Psoas muscle (tissue), 8 donors: ENCODE data around the gene TANK. TPM values are rescaled to one million over a fixed set of nuclear protein-coding genes. Genes with fewer than 3 reads are reported as not detected.

Experiments used
- ATAC-seq, 4 donors: fragments of 200-7000 bp; cut with Tn5 transposase; one replicate each; pipeline ENCODE4 v1.9.1; 2020; ENCODE audit warnings: moderate library complexity in 3 of 4, mild to moderate bottlenecking in 2 of 4
- DNase-seq, 2 donors: peaks; one replicate each; pipeline ENCODE4 v3.0.0-alpha.2; 2020
- H3K27ac ChIP-seq: fragments of 200-600 bp; one replicate; pipeline ENCODE4 v1.8.0; 2022
- H3K27me3 ChIP-seq, 3 donors: fragments of 200-600 bp in 1 of 3; one replicate each; pipeline versions ENCODE4 v1.6.1 to v1.8.0; 2013 to 2022; ENCODE audit warnings: low read length in 2 of 3, mild to moderate bottlenecking in 2 of 3, moderate library complexity in 1 of 3; ENCODE audit not compliant: insufficient read depth in 3 of 3
- H3K36me3 ChIP-seq, 2 donors: fragments of 200-600 bp in 1 of 2; one replicate each; pipeline versions ENCODE4 v1.6.1 to v1.8.0; 2013 to 2022; ENCODE audit warnings: low read depth in 1 of 2, mild to moderate bottlenecking in 1 of 2, moderate library complexity in 1 of 2; ENCODE audit not compliant: insufficient read depth in 1 of 2
- H3K4me1 ChIP-seq: fragments of 200-600 bp; one replicate; pipeline ENCODE4 v1.8.0; 2022
- H3K4me3 ChIP-seq: fragments of 200-600 bp; one replicate; pipeline ENCODE4 v1.8.0; 2022; ENCODE audit warnings: mild to moderate bottlenecking
- H3K9me3 ChIP-seq: fragments of 200-600 bp; one replicate; pipeline ENCODE4 v1.8.0; 2022
- WGBS, 3 donors: extraction: QIAGEN DNeasy Blood & Tissue Kit; methylation state at CpG; one replicate each; pipeline versions ENCODE4 v1.1.6 to v1.1.7; 2013; 5-methylcytosine and 5-hydroxymethylcytosine counted together
- intact Hi-C, 2 donors: fragments of 100-400 bp; cut with DNase I; formaldehyde crosslinking; loops; one replicate each; pipeline versions ENCODE4 v1.11.0 to v1.14.2; 2022
- polyA plus RNA-seq, 3 donors: library from polyadenylated mRNA; stranded (reverse); fragments of 200-250 nt; gene quantifications; one replicate each; pipeline ENCODE4 v1.2.3, GENCODE V29; 2013
- total RNA-seq, 4 donors: library from RNA; stranded (reverse); fragmentation: NEBNext Ultra II Directional in 2 of 4; extraction: Animal tissue kit (Norgen Biotek cat#: 25700) in 2 of 4; gene quantifications; one replicate each; pipeline versions ENCODE4 v1.2.1 to v1.2.4, GENCODE V29; 2021 to 2023
- TF ChIP-seq, protein P1 (sequence below): fragments of 200-600 bp; IDR thresholded peaks from one replicate; pipeline ENCODE4 v1.8.0; 2022; ENCODE audit warnings: antibody characterized with exemption
- donor health status: healthy with polysubstance abuse.
- donor health status: DM: no; HTN: no; CAD: no; lungs with moderate emphysema.
- donor health status: Bipolar disorder and iron deficiency.
- donor health status: healthy.
- donor health status: DM: yes; HTN: yes; CAD: no.
- donor health status: DM: no; HTN: no; CAD: no.
- donor health status: DM: no; HTN: no; CAD: no.
- donor health status: DM: yes; HTN: yes; CAD: no.

Gene TANK
- total and polyA plus RNA-seq, 7 donors, result 39.6 to 75.7 (median 57.2) TPM

- Histone ChIP-seq H3K4me3 (no peak overlapping the region), H3K4me1 (no peaks in the 10 kb centered on the region), H3K36me3 (no peaks in the 10 kb centered on the region), H3K9me3 (no peaks in the 10 kb centered on the region), H3K27ac (no peak overlapping the region), H3K27me3 (no peaks in the 10 kb centered on the region)
- no peak for DNase-seq
- TF ChIP-seq, protein P1, sequence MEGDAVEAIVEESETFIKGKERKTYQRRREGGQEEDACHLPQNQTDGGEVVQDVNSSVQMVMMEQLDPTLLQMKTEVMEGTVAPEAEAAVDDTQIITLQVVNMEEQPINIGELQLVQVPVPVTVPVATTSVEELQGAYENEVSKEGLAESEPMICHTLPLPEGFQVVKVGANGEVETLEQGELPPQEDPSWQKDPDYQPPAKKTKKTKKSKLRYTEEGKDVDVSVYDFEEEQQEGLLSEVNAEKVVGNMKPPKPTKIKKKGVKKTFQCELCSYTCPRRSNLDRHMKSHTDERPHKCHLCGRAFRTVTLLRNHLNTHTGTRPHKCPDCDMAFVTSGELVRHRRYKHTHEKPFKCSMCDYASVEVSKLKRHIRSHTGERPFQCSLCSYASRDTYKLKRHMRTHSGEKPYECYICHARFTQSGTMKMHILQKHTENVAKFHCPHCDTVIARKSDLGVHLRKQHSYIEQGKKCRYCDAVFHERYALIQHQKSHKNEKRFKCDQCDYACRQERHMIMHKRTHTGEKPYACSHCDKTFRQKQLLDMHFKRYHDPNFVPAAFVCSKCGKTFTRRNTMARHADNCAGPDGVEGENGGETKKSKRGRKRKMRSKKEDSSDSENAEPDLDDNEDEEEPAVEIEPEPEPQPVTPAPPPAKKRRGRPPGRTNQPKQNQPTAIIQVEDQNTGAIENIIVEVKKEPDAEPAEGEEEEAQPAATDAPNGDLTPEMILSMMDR, result no peak
- ATAC-seq, result no peak
- 87 to 92% (median 90%) methylated on average over 2 of the region's 2 CpGs for WGBS, 3 donors
- intact Hi-C loops, result no loop called here
These were observed 45.0 kb upstream of the TANK start for GRCh38 chr2:161115205-161115604.

- intact Hi-C loops, result no loop called here
These were observed 44.4 kb upstream of the TANK start for GRCh38 chr2:161115605-161116380.

GRCh38 chr2:161116509-161116908 is 43.7 kb upstream of the TANK start:
- H3K4me3 ChIP-seq, result no peak overlapping the region
- no peaks in the 10 kb centered on the region for H3K36me3 ChIP-seq
- TF ChIP-seq, protein P1, result no peak
- H3K4me1 ChIP-seq, result no peaks in the 10 kb centered on the region
- 83 to 86% (median 85%) methylated on average over 5 of the region's 5 CpGs for WGBS, 3 donors
- intact Hi-C loops, result no loop called here
- no peaks in the 10 kb centered on the region for H3K9me3 ChIP-seq
- ATAC-seq, result no peak
- DNase-seq, result no peak
- no peaks in the 10 kb centered on the region for H3K27me3 ChIP-seq
- no peak overlapping the region for H3K27ac ChIP-seq

More at GRCh38 chr2:161115605-161116380, 44.4 kb upstream of the TANK start:
- no peaks in the 10 kb centered on the region for H3K4me1 ChIP-seq
- TF ChIP-seq, protein P1, result no peak
- H3K36me3 ChIP-seq, result no peaks in the 10 kb centered on the region
- H3K9me3 ChIP-seq, result no peaks in the 10 kb centered on the region
- no peak overlapping the region for H3K4me3 ChIP-seq
- no peak for ATAC-seq
- H3K27me3 ChIP-seq, result no peaks in the 10 kb centered on the region
- DNase-seq, result no peak
- no peak overlapping the region for H3K27ac ChIP-seq
- 61 to 66% (median 62%) methylated on average over 3 of the region's 3 CpGs for WGBS, 3 donors

DNA sequence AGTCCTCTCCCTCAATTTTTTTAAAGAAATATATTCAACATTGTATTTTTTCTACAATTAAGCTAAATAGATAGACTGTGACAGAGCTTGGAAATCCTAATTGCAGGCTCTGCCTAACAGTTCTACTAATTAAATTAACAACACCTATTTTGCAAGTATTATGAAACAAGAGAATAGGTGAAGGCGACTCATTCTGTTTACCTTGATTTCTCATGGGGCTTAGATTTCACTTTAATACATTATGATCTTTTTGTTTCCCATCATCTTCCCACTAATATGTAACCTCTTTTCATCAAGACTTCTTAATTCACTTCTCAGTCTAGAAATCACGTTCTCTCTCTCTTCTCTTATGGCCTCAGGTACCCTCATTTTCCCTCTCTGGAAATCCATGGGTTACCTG is 42.7 kb upstream of the TANK start:
- Histone ChIP-seq H3K36me3 (no peaks in the 10 kb centered on the region), H3K27me3 (no peaks in the 10 kb centered on the region), H3K4me3 (no peak overlapping the region), H3K9me3 (no peaks in the 10 kb centered on the region), H3K4me1 (peaks cover 2% of the 10 kb centered on the region), H3K27ac (no peak overlapping the region)
- DNase-seq (no peak), ATAC-seq (no peak)
- 86 to 93% (median 89%) methylated on average over 2 of the region's 2 CpGs for WGBS, 3 donors
- intact Hi-C loops, result no loop called here
- TF ChIP-seq, protein P1, result no peak

DNA sequence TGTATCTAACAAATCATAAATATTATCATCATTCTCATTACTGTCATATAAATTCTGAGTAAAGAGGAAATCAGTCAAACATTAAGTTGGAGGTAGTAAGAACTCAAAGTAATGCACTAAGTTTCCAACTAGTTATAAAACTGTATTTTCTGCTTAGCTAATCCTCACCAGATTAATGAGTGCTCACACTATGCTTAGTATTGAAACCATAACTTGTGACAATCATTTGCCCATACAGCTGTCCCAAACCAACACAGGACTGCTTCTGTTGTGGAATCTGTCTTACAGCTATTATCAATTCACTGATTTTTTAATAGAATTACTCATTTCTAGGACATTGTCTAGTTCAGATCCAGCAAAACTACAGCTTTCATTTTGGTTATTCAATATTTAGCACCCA is 41.5 kb upstream of the TANK start:
- TF ChIP-seq, protein P1, result no peak
- Histone ChIP-seq H3K27ac (no peak overlapping the region), H3K4me3 (no peak overlapping the region), H3K36me3 (no peaks in the 10 kb centered on the region), H3K27me3 (no peaks in the 10 kb centered on the region), H3K4me1 (peaks cover 14% of the 10 kb centered on the region), H3K9me3 (no peaks in the 10 kb centered on the region)
- intact Hi-C loops, result no loop called here
- DNase-seq, result no peak
- ATAC-seq, result no peak
